Islet precursor cell (in vitro differentiated cells): Measurements from ENCODE around the gene C1orf159.
A peak's percentile ranks its signal among the peaks of the same experiment; 100 is the strongest.

Source experiments
- DNase-seq: peaks from one replicate; pipeline ENCODE4 v3.0.0-alpha.2; 2018

The C1orf159 gene

DNA sequence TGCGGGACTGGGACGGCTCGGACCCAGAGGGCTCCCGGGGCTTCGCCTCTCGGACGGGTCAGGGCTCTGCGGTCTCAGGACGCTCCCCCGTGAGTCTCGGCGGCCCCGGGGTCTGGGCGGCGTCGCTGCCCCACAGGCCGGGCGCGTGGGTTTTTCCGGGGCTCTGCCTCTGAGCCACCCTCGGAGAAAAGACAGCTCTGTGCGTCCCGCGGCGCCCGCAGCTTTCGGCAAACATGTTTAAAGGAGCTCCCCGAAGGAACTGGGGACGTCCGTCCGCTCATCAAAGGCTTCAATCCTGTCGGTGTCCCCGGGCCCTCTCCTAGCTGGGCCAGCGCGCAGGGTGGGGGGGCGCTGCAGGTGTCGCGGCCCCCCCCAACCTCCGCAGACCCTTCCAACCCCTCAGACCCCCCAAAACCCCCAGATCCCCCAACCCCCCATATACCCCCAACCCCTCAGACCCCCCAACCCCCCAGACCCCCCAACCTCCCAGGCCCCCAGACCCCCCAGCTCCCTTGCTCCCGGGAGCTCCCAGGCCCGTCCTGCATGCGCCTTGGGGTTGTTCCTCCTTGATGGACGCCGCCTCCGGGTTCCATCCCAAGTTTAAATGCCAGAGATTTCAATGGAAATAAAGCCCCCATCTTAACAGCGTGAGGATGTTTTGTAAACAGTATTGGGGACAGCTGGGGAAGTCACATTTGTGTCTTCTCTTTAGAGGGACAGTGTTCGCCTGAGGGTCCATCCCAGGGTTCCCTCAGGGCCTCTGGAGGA lies 996 bp upstream of the C1orf159 start:
- no peak for DNase-seq

DNA sequence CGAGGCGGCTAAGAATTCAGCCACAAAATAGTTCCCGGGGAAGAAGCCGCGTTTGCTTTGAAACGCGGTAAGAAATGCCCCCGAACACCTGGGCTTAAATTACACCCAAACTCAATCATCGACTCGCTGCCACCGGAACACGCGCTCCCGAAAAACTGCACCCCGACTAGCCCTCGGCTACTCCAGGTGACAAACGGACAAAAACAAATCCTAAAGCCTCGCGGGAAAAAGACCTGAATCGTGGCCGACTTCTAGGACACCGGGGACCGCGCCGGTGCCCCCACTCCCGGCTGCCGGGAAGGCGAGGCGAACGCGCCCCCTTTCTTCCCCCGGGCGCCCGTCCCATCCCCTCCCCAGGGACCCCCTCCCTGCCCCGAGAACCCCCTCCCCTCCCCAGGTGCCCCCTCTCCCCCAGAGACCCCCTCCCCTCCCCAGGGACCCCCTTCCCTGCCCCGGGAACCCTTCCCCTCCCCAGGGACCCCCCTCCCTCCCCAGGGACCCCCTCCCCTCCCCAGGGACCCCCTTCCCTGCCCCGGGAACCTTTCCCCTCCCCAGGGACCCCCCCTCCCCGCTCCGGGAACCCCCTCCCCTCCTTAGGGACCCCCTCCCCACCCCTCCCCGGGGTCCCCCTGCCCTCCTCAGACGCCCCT lies 628 bp downstream of the C1orf159 start:
- no peak for DNase-seq

DNA sequence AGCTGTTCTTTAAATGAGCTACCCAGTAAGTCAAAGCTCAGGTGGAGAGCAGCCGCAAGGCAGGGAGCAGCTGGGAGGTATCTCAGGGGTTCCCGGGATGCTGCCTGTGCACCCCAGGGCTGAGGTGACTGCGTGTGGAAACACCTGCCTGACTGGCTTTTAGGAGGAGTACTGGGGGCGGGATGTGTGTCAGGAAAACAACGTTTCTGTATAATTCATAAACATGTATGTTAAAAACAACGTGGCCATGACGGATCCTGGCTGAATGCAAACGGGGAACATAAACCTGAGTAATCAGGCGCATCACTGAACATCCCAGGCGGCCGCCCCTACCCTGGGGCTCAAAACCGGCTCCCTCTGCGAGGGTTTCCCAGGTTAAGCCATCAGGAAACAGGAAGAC lies 1.5 kb downstream of the C1orf159 start:
- no peak for DNase-seq

DNA sequence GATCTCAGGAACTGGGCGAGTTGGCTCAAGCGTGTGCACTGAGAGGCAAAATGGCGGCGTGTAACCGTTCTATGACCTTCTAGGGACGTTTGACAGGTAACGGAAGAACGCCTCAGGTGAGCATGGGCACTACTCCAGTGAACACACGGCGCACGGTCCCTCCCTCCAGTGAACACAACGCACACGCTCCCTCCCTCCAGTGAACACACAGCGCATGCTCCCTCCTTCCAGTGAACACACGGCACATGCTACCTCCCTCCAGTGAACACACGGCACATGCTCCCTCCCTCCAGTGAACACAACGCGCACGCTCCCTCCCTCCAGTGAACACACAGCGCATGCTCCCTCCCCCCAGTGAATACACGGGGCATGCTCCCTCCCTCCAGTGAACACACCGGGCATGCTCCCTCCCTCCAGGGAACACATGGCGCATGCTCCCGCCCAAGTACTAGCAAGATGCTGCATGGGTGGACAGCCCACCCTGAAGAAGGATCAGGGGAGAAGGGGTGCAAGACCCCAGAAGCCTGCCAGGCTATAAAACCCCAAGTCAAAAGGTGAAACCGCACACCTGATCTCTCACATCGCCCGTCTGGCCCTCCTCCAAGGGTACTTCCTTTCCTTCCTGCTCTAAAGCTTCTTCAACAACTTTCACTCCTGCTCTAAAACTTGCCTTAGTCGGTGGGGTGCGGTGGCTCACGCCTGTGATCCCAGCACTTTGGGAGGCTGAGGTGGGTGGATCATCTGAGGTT lies 3.5 kb downstream of the C1orf159 start:
- DNase-seq = no peak

DNA sequence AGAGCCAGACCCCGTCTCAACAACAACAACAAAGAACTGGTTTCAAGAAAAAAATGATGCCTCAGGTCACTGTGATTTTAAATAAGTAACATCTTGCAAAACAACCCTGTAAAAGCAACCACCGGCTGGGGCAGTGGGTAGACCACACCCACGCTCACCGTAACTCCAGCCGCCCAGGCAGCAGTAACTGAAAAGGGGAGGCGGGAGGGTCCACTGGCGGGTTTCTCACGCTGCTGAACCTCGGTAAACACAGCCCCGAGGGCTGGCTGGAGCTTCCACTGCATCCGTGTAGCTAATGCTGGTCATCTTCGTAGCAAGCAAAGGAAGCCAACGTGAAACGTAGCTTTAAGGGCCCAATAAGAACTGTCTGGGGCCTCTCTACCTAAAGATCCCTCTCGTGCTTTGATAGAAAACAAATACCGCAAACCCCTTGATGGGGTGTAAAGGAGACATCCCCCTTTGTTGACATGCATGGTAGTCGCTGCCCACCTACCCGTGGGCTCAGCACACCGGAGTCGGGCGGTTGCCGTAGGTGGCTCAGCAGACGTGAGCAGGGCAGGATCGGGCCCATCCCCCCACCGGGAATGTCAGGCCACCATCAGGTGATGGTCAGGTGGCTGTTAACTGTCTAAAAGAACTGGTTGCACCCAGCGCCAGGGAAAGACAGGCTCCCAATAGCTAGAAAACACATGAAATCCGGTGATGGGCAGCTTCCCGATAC lies 4.2 kb downstream of the C1orf159 start:
- DNase-seq = no peak

DNA sequence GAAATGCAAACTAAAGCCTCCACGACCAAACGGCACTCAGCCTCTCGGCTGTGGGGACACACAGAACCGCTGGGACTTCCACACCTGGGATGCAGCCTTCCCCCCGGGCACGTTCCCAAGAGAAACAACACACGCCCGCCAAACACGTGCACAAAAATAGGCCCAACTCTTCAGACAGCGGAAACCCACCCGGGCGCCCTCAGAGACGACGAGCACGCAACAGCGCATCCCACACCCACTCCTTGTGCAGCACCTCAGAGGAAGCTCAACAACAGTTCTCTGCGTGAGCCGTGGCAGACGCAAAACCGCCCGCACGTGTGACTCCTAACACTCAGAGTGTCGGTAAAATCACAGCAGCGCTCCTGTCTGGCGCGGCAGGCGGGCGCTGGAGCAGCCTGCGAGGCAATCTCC lies 5.3 kb downstream of the C1orf159 start:
- DNase-seq = no peak

DNA sequence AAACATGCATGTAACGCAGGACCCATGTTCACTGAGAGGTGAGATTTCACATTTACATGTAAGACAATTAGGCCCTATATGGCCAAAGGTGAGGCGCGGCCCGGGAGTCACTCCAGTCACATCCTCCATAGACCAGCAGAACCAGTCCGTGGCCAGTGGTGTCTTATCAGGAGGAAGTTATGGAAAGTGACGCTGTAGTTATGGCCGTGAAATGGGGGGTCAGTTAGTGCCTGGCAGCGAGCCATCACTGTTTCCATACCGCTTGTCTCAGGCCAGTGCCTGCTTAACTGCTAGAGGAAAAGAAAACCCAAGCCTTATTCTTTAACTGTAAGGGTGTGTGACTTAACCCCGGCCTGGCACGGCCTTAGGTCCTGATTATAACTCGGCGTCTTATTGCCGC lies 6.1 kb downstream of the C1orf159 start:
- DNase-seq = no peak

DNA sequence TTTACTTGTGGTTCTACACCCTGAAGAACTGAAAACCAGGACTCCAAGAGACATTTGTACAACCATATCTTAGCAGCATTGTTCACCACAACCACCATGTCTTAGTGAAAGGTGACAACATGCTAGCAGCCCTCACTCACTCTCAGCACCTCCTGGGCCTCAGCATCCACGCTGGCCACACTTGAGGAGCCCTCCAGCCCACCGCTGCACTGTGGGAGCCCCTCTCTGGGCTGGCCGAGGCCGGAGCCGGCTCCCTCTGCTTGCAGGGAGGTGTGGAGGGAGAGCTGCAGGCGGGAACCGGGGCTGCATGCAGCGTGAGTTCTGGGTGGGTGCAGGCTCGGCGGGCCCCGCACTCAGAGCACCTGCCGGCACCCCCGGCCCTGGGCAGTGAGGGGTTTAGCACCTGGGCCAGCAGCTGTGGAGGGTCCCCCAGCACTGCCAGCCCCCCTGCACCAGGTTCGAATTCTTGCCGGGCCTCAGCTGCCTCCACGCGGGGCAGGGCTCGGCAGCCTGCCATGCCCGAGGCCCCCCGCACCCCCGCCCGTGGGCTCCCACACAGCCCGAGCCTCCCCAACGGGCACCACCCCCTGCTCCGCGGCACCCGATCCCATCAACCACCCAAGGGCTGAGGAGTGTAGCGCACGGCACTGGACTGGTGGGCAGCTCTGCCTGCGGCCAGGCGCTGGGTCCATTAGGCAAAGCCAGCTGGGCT lies 9.2 kb downstream of the C1orf159 start:
- DNase-seq = no peak

DNA sequence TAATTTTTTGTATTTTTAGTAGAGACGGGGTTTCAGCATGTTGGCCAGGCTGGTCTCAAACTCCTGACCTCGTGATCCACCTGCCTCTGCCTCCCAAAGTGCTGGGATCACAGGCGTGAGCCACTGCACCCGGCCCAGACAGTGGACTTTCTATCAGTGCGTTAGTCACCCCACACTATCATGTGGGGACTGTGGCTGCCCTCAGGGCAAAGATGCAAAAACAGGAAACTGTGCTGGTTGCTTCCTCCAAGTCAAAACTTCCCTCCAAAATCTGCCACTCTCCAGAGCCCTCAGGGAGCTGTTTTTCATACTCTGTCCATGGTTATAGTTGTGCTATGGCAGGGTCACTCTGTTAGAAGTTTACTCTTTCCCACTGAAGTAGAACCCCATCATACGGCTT lies 11.7 kb downstream of the C1orf159 start:
- peak; percentile 55 for DNase-seq

DNA sequence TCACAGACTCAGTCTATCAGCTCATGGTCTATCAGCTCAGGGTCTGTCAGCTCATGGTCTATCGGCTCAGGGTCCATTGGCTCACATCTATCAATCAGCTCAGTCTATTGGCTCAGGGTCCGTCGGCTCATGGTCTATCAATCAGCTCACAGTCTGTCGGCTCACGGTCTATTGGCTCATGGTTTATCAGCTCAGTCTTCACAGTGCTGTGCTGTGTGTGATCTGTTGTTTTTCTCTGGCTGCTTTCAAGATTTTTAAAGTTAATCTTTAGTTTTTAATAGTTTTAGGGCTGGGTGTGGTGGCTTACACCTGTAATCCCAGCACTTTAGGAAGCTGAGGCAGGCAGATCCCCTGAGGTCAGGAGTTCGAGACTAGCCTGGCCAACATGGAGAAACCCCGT lies 14.4 kb downstream of the C1orf159 start:
- DNase-seq = peak; percentile 6

DNA sequence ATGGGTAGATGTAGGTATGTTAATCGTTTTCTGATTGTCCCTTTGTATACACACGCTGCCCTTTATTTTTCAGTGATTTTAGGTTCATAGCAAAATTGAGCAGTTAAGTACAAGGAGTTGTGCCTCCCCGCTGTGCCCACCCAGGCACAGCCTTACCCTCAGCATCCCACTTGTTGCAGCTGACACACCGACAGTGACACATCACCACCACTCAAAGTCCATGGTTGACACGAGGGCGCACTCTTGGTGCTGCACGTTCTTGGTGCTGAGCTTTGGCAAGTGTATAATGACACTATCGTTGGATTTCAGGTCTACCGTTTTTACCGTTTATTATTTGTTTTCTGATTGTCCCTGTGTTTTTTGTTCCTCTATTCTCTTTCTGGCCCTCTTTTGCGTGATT lies 15.6 kb downstream of the C1orf159 start:
- DNase-seq = peak; percentile 9

DNA sequence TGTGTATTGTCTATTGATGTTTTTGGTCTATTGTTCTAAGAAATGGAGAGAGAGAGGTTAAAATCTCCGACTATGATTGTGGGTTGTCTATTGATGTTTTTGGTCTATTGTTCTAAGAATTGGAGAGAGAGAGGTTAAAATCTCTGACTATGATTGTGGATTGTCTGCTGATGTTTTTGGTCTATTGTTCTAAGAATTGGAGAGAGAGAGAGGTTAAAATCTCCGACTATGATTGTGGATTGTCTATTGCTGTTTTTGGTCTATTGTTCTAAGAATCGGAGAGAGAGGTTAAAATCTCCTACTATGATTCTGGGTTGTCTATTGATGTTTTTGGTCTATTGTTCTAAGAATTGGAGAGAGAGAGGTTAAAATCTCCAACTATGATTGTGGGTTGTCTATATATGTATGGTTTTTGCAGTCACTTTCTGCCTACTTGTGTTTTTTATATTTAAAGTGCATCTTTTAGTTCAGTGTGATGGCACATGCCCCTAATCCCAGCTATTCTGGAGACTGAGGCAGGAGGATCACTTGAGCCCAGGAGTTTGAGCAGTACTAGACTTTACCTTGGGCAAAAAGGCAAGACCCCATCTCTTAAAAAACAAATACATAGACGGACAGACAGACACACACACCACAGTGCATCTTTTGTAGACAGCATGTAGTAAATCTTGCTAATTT lies 16.2 kb downstream of the C1orf159 start:
- no peak for DNase-seq

DNA sequence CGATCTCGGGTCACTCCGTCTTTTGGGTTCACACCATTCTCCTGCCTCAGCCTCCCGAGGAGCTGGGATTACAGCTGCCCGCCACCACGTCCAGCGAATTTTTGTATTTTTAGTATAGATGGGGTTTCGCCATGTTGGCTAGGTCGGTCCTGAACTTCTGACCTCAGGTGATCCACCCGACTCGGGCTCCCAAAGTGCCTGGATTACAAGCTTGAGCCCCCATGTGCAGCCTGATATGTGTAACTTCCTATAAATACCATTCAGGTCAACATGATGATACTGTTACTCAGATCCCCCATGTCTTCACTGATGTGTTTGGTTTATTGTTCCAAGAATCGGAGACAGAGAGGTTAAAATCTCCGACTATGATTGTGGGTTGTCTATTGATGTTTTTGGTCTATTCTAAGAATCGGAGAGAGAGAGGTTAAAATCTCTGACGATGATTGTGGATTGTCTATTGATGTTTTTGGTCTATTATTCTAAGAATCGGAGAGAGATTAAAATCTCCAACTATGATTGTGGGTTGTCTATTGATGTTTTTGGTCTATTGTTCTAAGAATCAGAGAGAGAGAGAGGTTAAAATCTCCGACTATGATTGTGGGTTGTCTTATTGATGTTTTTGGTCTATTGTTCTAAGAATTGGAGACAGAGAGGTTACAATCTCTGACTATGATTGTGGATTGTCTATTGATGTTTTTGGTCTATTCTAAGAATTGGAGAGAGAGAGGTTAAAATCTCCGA lies 17.0 kb downstream of the C1orf159 start:
- DNase-seq = peak; percentile 29

DNA sequence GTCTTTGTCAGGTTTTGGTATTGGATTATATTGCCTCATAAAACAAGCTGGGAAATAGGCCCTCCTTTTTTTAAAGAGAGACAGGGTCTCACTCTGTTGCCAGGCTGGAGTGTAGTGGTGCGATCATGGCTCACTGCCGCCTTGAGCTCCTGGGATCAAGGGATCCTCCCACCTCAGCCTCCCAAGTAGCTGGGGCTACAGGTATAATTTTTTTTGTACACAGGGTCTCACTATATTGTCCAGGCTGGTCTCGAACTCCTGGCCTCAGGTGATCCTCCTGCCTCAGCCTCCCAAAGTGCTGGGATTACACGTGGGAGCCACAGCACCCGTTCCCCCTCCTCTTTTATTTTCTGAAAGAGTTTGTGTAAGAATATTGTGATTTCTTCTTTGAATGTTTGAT lies 19.8 kb downstream of the C1orf159 start:
- DNase-seq = peak; percentile 0

DNA sequence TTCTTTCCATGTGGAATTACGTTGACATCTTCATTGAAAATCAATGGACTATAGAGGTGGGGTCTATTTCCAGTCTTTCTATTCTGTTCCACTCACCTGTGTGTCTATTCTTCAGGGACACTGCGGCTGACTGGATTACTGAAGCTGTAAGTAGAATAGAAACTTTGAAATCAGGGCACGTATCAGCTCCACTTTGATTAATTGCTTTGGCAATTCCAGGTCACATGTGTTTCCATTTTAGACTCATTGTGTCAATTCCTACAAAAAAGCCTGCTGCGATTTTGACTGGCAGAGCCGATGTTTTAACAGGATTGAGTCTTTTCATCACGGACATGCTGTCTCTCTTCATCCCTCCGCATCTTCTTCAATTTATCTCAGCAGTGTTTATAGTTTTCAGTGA lies 20.9 kb downstream of the C1orf159 start:
- DNase-seq = peak; percentile 8

DNA sequence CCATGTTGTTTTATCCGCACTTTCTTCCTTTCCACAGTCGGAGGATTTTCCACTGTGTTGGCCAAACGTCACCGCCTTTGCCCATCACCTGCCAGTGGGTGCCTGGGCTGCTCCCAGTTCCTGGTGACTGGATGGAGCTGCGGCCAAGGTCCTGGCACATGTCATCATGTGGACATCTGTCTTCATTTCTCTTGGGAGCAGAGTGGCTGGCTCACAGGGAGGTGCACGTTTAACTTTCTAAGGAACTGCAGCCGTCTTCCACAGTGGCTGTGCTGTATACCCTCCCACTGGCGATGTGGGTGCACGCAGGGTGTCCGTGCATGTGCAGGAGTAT lies 22.3 kb downstream of the C1orf159 start:
- peak; percentile 25 for DNase-seq

DNA sequence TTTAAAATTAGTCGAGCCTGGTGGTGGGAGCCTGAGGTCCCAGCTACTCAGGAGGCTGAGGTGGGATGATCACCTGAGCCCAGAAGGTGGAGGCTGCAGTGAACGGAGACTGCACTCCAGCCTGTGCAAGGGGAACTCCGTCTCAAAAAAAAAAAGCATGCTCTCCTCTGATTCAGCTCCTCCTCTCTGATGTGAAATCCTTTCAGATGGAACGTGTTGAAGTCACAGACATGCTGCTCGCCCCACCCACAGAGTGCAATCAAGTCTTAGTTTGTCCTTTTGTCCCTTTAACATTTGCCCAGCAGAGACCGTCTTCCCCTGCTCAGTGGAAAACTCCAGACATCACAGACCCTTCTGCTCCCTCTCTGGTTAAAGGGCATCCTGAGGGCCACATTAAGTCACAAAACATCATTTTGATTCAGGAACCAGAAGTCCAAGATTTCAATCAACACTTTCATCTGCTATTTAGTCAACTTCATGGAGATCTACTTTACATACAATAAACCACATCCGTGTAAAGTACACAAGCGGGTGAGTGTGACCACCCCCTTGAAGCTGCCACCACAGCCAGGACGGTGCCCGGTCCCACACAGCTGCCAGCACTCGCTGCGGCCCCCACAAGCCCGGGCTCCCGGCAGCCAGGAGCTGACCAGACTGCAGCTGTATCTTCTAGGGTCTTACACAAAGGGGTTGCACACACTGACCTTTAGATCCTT lies 22.8 kb downstream of the C1orf159 start:
- DNase-seq = peak; percentile 29

DNA sequence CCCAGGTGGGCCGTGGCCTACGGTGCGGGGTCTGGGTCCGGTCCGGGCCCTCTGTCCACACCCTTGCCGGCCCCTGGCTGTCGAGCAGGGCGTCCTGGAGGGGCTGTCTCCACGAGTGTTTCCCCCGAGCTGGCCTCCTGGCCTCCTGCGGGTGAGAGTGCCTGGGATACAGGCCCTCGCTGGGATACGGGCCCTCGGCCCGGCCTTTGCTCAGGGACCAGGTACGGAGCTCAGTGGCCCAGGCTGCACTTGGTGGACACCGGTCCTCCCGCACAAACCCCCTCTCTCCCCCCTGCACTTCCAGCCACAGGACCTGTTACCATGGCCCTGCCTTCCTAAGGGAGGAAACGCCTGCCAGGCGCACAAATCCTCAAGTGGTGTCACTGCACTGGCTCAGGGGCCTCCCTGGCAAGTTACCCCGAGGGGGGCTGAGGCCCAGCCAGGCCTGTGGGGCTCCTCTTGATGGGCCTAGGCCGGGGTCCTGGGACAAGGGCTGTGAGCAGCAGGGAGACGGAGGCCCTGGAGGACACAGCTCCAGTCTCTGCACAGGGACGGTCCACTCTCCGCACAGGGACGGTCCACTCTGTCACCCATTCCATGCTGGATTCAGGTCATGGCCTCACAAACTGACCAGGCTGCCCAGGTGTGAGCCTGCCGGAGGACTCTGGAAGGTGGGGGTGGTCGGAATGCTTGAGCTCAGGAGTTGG lies 23.6 kb downstream of the C1orf159 start:
- peak; percentile 42 for DNase-seq

DNA sequence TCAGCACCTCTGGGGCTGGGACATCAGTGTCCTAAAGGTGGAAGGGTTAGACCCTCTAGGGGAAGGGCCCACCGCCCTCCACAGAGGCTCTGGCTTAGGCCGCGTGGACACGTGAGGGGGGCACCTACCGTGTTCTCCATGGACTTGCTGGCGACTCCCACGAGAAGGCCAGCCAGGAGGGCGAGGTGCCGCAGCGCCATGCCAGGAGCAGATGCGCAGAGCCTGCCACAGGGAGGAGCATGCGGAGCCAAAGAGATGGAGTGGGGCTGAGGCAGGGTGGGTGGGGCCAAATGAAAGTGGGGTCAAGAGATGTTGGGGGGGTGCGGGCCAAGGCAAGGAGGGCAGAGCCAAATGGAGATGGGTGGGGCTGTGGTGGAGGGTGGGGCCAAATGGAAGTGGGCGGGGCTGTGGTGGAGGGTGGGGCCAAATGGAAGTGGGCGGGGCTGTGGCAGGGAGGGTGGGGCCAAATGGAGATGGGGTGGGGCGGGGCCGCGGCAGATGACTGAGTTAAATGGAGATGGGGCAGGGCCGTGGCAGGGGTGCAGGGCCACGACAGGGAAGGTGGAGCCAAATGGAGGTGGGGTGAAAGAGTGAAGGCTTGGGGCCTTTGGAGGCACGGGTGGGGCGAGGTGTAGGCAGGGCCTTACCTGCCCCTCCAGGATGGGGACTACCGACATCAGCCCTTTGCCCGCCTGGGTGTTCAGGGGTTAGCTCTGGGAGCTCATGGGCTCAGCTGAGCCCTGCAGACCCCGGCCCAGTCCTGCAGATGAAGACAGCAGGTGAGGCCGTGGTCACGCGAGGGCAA lies 24.3 kb downstream of the C1orf159 start:
- DNase-seq = peak; percentile 37
